ENCODE results near the gene CCDC66.

DNA sequence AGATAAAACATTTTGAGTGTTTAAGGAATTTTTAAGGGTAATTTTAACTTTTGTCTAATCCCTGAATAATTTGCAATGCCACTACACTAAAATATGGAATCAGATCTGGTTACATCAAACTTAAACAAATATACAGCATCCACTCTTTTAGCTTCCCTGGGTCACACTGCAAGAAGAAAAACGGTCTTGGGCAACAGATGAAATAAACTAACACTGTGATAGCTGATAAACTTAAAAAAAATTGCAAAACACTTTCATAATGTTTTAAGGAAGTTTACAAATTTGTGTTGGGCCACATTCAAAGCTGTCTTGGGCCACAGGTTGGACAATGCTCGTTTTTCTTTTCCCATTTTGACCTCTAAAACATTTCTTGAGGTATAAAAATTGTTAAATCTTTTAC is 34.3 kb downstream of the CCDC66 start:
- TF ChIP-seq OSR1 (CRISPR knock-in tag; IDR thresholded peaks at IDR 0.05) (no peak), ZC3H10 (CRISPR knock-in tag; IDR thresholded peaks at IDR 0.05) (no peak), ZNF565 (CRISPR knock-in tag; conservative IDR thresholded peaks at IDR 0.05; ENCODE audit: low read depth) (no peak)
- TF ChIP-seq, protein P1, sequence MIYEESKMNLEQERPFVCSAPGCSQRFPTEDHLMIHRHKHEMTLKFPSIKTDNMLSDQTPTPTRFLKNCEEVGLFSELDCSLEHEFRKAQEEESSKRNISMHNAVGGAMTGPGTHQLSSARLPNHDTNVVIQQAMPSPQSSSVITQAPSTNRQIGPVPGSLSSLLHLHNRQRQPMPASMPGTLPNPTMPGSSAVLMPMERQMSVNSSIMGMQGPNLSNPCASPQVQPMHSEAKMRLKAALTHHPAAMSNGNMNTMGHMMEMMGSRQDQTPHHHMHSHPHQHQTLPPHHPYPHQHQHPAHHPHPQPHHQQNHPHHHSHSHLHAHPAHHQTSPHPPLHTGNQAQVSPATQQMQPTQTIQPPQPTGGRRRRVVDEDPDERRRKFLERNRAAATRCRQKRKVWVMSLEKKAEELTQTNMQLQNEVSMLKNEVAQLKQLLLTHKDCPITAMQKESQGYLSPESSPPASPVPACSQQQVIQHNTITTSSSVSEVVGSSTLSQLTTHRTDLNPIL (CRISPR knock-in tag; IDR thresholded peaks at IDR 0.05; ENCODE audit: low read depth) = no peak

Data from SK-N-SH treated with all-trans-retinoic acid at 6 μM for 48 hours (cell line).